ENCODE measurements around the gene PROSER2. TPM values are rescaled to one million over a fixed set of nuclear protein-coding genes. Genes with fewer than 3 reads are reported as not detected.

Gene PROSER2
- total RNA-seq, 1 experiment from 2014 or later, result 10.6 TPM

DNA sequence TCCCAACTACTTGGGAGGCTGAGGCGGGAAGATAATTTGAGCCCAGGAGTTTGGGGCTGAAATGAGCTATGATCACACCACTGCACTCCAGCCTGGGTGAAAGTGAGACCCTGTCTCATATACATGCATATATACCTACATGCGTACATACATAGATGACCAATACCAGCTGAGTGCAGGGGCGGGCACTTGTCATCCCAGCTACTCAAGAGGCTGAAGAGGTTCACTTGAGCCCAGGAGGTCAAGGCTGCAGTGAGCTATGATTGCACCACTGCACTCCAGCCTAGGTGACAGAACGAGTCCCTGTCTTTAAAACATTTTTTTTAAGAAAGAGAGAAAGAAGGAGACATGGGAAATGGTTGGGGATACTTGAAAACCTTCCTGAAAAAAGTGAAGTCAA is 17.4 kb upstream of the PROSER2 start:
- Histone ChIP-seq H3K56ac (ENCODE audit: insufficient read length, low read depth, low read length) (no peak overlapping the region), H2BK5ac (ENCODE audit: insufficient read length, low read length) (no peak overlapping the region), H4K5ac (ENCODE audit: insufficient read length, low read depth, low read length) (no peak overlapping the region), H3K27ac (ENCODE audit: insufficient read length, low read depth, low read length) (no peak overlapping the region), H2AFZ (ENCODE audit: low read length) (no peak overlapping the region), H3K27me3 (ENCODE audit: insufficient read depth, low read length) (no peaks in the 10 kb centered on the region), H3T11ph (ENCODE audit: low read length) (no peak overlapping the region), H4K8ac (replicated peaks; ENCODE audit: insufficient read length, low read depth, low read length) (no peak overlapping the region), H4K91ac (ENCODE audit: insufficient read length, low read depth, low read length) (no peak overlapping the region), H2BK20ac (ENCODE audit: low read depth, low read length, poor library complexity, severe bottlenecking) (no peak overlapping the region), H2BK15ac (ENCODE audit: low read depth, low read length) (no peak overlapping the region), H3K9ac (ENCODE audit: extremely low read depth, insufficient read length, low read length) (no peak overlapping the region), H3K4me2 (ENCODE audit: insufficient read depth, insufficient read length, low read length) (no peak overlapping the region), H2AK5ac (ENCODE audit: insufficient read length, low read length) (no peak overlapping the region), H3K4me1 (ENCODE audit: insufficient read depth, low read length) (no peaks in the 10 kb centered on the region), H3K18ac (ENCODE audit: insufficient read length, low read depth, low read length) (no peak overlapping the region), H3K23ac (ENCODE audit: insufficient read length, low read depth, low read length) (no peak overlapping the region), H3K79me2 (ENCODE audit: insufficient read depth, low read length) (no peaks in the 10 kb centered on the region), H3K9me3 (ENCODE audit: control insufficient read depth, low read depth, low read length) (no peaks in the 10 kb centered on the region), H2BK12ac (ENCODE audit: insufficient read length, low read depth, low read length) (no peak overlapping the region), H3K23me2 (ENCODE audit: insufficient read length, low read depth, low read length, poor library complexity, severe bottlenecking) (no peaks in the 10 kb centered on the region), H3K4ac (ENCODE audit: low read depth, low read length) (no peak overlapping the region), H3K79me1 (ENCODE audit: insufficient read depth, low read depth, low read length, poor library complexity, severe bottlenecking) (no peaks in the 10 kb centered on the region), H2BK120ac (ENCODE audit: low read depth, low read length, poor library complexity, severe bottlenecking) (no peak overlapping the region), H3K14ac (ENCODE audit: insufficient read depth, low read length) (no peak overlapping the region), H4K20me1 (ENCODE audit: control insufficient read depth, insufficient read depth, insufficient read length) (no peaks in the 10 kb centered on the region)
- TF ChIP-seq, protein P1, sequence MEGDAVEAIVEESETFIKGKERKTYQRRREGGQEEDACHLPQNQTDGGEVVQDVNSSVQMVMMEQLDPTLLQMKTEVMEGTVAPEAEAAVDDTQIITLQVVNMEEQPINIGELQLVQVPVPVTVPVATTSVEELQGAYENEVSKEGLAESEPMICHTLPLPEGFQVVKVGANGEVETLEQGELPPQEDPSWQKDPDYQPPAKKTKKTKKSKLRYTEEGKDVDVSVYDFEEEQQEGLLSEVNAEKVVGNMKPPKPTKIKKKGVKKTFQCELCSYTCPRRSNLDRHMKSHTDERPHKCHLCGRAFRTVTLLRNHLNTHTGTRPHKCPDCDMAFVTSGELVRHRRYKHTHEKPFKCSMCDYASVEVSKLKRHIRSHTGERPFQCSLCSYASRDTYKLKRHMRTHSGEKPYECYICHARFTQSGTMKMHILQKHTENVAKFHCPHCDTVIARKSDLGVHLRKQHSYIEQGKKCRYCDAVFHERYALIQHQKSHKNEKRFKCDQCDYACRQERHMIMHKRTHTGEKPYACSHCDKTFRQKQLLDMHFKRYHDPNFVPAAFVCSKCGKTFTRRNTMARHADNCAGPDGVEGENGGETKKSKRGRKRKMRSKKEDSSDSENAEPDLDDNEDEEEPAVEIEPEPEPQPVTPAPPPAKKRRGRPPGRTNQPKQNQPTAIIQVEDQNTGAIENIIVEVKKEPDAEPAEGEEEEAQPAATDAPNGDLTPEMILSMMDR (conservative IDR thresholded peaks at IDR 0.05), result no peak
- no peak for DNase-seq
- no peaks in the 10 kb centered on the region; a peak in 1 of 7 replicates for H3K36me3 Mint-ChIP-seq (ENCODE audit: insufficient read depth in 1 of 3, low read depth in 3 of 3)
- H3K4me3 Mint-ChIP-seq, result no peak overlapping the region
- H3K4me1 Mint-ChIP-seq, result peaks cover 6 to 7% of the 10 kb centered on the region in 2 experiments
- H3K27ac Mint-ChIP-seq, result peak overlapping the region in 1 of 3 experiments; percentile 42; a peak in 1 of 7 replicates
- H3K27me3 Mint-ChIP-seq (ENCODE audit: low read depth), result peaks cover 2% of the 10 kb centered on the region; the same call in 1 of the 2 replicates
- WGBS (ENCODE audit: extremely low coverage, insufficient read length, low lambda C conversion rate), result no CpG with 5 or more reads among the region's 4 CpGs
- H3K9me3 Mint-ChIP-seq, result peaks cover 0 to 2% of the 10 kb centered on the region in 2 experiments; a peak in 1 of 5 replicates
